NOMO-1 treated with DMSO at 0.1 percent for 48 hours (cell line): ENCODE data around the gene CFAP20.
A peak's percentile ranks its signal among the peaks of the same experiment; 100 is the strongest.
"Not testable (repeated sequence)": the region's sequence is repeated elsewhere in the genome, so short reads cannot be mapped to it uniquely, and the experiment has no call there.

ENCODE experiments used
- DNase-seq: peaks from one replicate; lab custom pipeline; 2025; ENCODE audit not compliant: unreplicated experiment; lab: John Stamatoyannopoulos, UW

Gene CFAP20

GRCh38 chr16:58098207-58099096 lies 30.7 kb downstream of the CFAP20 start:
- DNase-seq = no peak

- no peak for DNase-seq
Observed at GRCh38 chr16:58096249-58096648, 32.9 kb downstream of the CFAP20 start.

- DNase-seq = not testable (repeated sequence)
Observed at GRCh38 chr16:58095575-58095960, 33.6 kb downstream of the CFAP20 start.

GRCh38 chr16:58094791-58095574 lies 34.2 kb downstream of the CFAP20 start:
- peak; percentile 1 for DNase-seq

GRCh38 chr16:58094026-58094425 lies 35.2 kb downstream of the CFAP20 start:
- no peak for DNase-seq

- not testable (repeated sequence) for DNase-seq
Observed at GRCh38 chr16:58090396-58090795, 38.8 kb downstream of the CFAP20 start.

- DNase-seq = no peak
Observed at GRCh38 chr16:58088091-58088490, 41.1 kb downstream of the CFAP20 start.

- no peak for DNase-seq
Observed at GRCh38 chr16:58087209-58087913, 41.8 kb downstream of the CFAP20 start.

GRCh38 chr16:58086381-58087208 lies 42.6 kb downstream of the CFAP20 start:
- DNase-seq = no peak

- DNase-seq = no peak
Observed at GRCh38 chr16:58085584-58086251, 43.5 kb downstream of the CFAP20 start.

- DNase-seq = no peak
Observed at GRCh38 chr16:58085171-58085570, 44.0 kb downstream of the CFAP20 start.

GRCh38 chr16:58084635-58085034 lies 44.5 kb downstream of the CFAP20 start:
- no peak for DNase-seq

- DNase-seq = no peak
Observed at GRCh38 chr16:58082381-58082780, 46.8 kb downstream of the CFAP20 start.

- not testable (repeated sequence) for DNase-seq
Observed at GRCh38 chr16:58080657-58081056, 48.5 kb downstream of the CFAP20 start.

GRCh38 chr16:58077796-58078195 lies 51.4 kb downstream of the CFAP20 start:
- no peak for DNase-seq

GRCh38 chr16:58076514-58076913 lies 52.7 kb downstream of the CFAP20 start:
- no peak for DNase-seq

GRCh38 chr16:58074657-58075056 lies 54.5 kb downstream of the CFAP20 start:
- no peak for DNase-seq

GRCh38 chr16:58073086-58073485 lies 56.1 kb downstream of the CFAP20 start:
- not testable (repeated sequence) for DNase-seq

GRCh38 chr16:58072134-58072533 lies 57.0 kb downstream of the CFAP20 start:
- not testable (repeated sequence) for DNase-seq

GRCh38 chr16:58070585-58070984 lies 58.6 kb downstream of the CFAP20 start:
- DNase-seq = no peak
